BLaER1 (cell line): ENCODE results near the gene AGBL1.

Experiments
- H3K27ac ChIP-seq: shearing (Covaris generic); formaldehyde crosslinking; 2 replicates; pipeline ENCODE4 v1.8.1; 2022
- H3K27me3 ChIP-seq: shearing (Covaris generic); formaldehyde crosslinking; 2 replicates; pipeline ENCODE4 v1.8.1; 2022
- H3K36me3 ChIP-seq: shearing (Covaris generic); formaldehyde crosslinking; 2 replicates; pipeline ENCODE4 v1.8.1; 2022
- H3K4me1 ChIP-seq: shearing (Covaris generic); formaldehyde crosslinking; 2 replicates; pipeline ENCODE4 v1.8.1; 2022
- H3K4me2 ChIP-seq: shearing (Covaris generic); formaldehyde crosslinking; 2 replicates; pipeline ENCODE4 v1.8.1; 2022
- H3K4me3 ChIP-seq: shearing (Covaris generic); formaldehyde crosslinking; 2 replicates; pipeline ENCODE4 v1.8.1; 2022
- H3K9ac ChIP-seq: shearing (Covaris generic); formaldehyde crosslinking; 2 replicates; pipeline ENCODE4 v1.8.1; 2022
- H3K9me3 ChIP-seq: shearing (Covaris generic); formaldehyde crosslinking; 2 replicates; pipeline ENCODE4 v1.8.1; 2022
- H4K20me1 ChIP-seq: shearing (Covaris generic); formaldehyde crosslinking; 2 replicates; pipeline ENCODE4 v1.8.1; 2022
- Cebpa-rat ChIP-seq: shearing (Covaris generic); IDR thresholded peaks from 2 replicates; pipeline ENCODE4 v1.8.1; 2022

AGBL1 gene

DNA sequence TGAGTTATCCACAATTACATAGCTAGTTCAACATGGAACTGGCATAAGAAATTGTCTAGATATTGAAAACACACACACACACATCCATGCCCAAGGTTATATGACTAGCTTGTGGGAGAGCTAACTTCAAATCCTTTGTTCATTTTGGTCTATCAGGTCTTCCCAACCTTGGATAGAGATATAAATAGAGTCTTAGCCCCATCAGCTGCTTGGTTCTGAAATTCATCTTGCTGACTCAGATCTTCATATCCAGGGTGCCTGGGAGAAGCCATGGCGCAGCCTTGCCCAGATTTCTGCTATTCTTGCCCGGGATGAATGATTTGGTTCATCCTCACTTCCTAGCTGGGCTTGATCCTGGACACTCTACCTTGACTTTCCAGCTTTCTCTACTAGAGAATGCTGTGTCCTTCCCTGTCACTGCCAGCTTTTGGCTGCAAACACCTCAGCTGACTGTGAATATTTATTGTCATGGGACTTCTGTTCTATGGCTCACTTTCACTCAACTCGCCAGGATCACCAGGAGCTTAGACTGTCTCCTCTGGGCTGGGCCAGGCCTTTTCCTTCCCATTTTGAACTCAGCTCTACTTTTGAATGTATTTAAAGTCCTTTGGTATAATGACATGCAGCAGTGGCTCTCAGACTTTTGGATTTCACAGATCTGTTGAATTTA is 324.4 kb downstream of the AGBL1 start:
- Histone ChIP-seq H4K20me1 (no peaks in the 10 kb centered on the region), H3K9ac (no peak overlapping the region), H3K4me3 (no peak overlapping the region), H3K9me3 (no peaks in the 10 kb centered on the region), H3K27me3 (no peaks in the 10 kb centered on the region), H3K4me2 (no peak overlapping the region), H3K36me3 (no peaks in the 10 kb centered on the region), H3K27ac (no peak overlapping the region), H3K4me1 (no peaks in the 10 kb centered on the region)
- TF ChIP-seq Cebpa-rat: no peak

DNA sequence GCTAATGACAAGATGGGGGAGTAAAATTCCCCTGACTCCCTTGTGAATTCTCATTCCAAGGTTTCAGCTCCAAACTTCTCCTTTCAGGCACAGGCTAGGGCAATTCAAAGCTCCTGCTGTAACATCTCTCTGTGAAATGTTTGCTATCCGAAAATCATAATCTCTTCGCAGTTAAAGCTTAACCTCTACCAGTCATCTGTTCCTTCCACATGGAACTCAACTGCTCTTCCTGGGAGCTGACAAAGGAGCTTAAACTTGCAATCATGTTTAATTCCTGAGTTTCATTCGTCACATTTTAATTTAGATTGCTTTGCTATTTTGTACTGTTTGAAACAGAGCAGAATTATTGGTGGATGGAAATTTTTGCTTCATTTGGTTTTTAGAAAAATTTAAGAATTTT is 328.6 kb downstream of the AGBL1 start:
- Histone ChIP-seq H3K9ac (no peak overlapping the region), H4K20me1 (no peaks in the 10 kb centered on the region)

DNA sequence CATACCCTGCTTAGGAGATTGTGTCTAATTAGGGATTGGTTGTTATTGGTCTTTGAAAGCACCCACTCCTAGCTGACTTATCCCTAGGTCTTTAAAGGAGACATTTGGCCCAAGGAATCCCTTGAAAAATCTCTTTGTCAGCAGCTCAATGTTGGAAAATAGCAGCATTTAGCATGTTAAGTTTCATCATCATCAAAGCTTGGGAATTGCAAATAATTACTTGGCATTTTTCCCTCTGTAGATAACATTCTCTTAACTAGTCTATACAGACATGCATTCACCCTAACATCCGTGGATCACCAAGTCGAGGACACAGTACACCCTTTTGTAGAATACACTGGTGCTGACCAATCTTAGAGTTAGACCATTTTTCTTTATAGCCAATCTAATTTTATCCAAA is 332.2 kb downstream of the AGBL1 start:
- Histone ChIP-seq H3K4me1 (no peaks in the 10 kb centered on the region), H3K4me3 (no peak overlapping the region), H3K9me3 (no peaks in the 10 kb centered on the region), H3K27ac (no peak overlapping the region), H3K4me2 (no peak overlapping the region), H3K27me3 (no peaks in the 10 kb centered on the region), H3K36me3 (no peaks in the 10 kb centered on the region), H4K20me1 (no peaks in the 10 kb centered on the region), H3K9ac (no peak overlapping the region)
- TF ChIP-seq Cebpa-rat: no peak

More for the DNA sequence above, 328.6 kb downstream of the AGBL1 start:
- H3K27me3 ChIP-seq: no peaks in the 10 kb centered on the region
- H3K9me3 ChIP-seq: no peaks in the 10 kb centered on the region
- no peak overlapping the region for H3K4me2 ChIP-seq
- TF ChIP-seq Cebpa-rat: no peak
- H3K4me1 ChIP-seq: no peaks in the 10 kb centered on the region
- H3K4me3 ChIP-seq: no peak overlapping the region
- no peaks in the 10 kb centered on the region for H3K36me3 ChIP-seq
- H3K27ac ChIP-seq: no peak overlapping the region

DNA sequence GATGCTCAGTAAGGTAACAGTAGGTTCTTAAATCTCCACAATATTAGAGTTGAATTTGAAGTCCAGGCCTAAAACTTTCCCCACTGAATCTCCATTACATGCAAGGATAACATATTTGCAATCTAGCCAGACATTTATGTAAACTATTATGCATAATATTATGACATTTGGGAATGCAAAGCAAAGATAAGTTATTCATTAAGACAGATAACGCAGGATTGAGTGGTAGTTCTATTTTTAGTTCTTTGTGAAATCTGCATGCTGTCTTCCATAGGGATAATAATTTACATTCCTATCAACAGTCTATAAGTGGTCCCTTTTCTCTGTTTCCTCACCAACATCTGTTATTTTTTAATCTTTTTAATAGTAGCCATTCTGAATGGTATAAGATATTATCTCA is 333.5 kb downstream of the AGBL1 start:
- Histone ChIP-seq H3K36me3 (no peaks in the 10 kb centered on the region), H3K27me3 (no peaks in the 10 kb centered on the region), H3K9me3 (no peaks in the 10 kb centered on the region), H3K4me3 (no peak overlapping the region), H3K9ac (no peak overlapping the region), H4K20me1 (no peaks in the 10 kb centered on the region), H3K4me1 (no peaks in the 10 kb centered on the region), H3K27ac (no peak overlapping the region), H3K4me2 (no peak overlapping the region)
- TF ChIP-seq Cebpa-rat: no peak

DNA sequence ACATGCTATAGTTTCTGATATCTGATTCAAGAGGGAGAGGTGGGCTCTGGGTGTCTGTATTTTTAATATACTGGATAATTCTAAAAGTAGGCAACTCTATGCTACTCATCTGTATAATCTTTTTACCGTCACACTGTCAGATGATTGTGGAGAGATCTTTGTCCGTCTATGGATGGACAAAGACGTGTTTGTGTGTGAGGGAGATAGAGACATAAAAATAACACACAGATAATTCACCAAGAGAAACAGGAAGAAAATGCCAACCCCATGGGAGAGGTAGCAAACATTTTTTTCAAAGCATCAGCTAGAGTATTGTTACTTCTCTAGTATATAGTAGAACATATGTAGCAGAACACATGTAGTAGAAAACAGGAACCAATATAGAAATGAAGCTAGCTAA is 346.1 kb downstream of the AGBL1 start:
- no peak overlapping the region for H3K27ac ChIP-seq
- no peaks in the 10 kb centered on the region; the same call in 1 of the 2 replicates for H3K4me1 ChIP-seq
- H3K27me3 ChIP-seq: no peaks in the 10 kb centered on the region
- no peaks in the 10 kb centered on the region for H4K20me1 ChIP-seq
- TF ChIP-seq Cebpa-rat: no peak
- no peak overlapping the region for H3K4me2 ChIP-seq
- no peak overlapping the region for H3K9ac ChIP-seq
- H3K9me3 ChIP-seq: peaks cover 4% of the 10 kb centered on the region; the same call in 1 of the 2 replicates
- H3K36me3 ChIP-seq: no peaks in the 10 kb centered on the region
- H3K4me3 ChIP-seq: no peak overlapping the region

DNA sequence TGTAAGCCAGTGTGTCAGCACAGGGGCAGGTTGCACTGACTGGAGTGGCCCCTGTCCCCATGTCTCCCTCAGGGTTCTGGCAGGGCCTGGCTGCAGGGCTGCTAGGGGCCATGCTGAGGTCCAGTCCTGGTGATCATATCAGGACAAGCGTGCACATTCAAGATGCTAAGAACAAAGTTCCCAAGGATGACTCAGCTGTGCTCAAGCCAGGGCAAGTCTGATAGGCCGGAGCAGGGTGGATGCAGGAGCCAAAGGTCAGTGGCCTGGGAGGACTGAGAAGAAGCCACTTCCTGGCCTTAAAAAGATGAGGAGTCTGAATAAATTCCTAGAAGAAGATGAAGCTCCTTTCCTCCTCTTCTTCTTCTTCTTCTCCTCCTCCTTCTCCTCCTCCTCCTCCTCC is 353.2 kb downstream of the AGBL1 start:
- no peak overlapping the region for H3K4me2 ChIP-seq
- H3K9me3 ChIP-seq: no peaks in the 10 kb centered on the region
- H3K36me3 ChIP-seq: no peaks in the 10 kb centered on the region
- no peak overlapping the region for H3K9ac ChIP-seq
- no peaks in the 10 kb centered on the region for H4K20me1 ChIP-seq
- TF ChIP-seq Cebpa-rat: no peak
- no peak overlapping the region for H3K4me3 ChIP-seq
- H3K4me1 ChIP-seq: no peaks in the 10 kb centered on the region
- H3K27me3 ChIP-seq: no peaks in the 10 kb centered on the region
- no peak overlapping the region for H3K27ac ChIP-seq

DNA sequence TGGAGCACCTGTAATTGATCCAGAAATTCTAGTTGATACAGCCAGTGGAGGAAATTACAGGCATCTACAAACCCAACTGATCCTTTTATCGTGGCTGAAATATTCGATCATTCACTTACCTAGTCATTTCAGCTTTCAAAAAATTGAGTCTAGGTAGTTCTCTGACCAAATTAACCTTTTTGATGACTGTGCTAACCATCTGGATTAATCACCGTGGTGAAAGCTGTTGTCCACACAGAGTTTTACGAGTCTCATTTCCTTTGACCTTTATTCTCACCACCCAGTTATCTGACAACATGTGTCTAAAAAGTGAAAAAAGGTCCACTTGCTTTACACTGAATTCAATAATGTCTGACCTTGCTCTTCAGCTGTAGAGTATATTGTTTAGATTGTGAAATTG is 354.3 kb downstream of the AGBL1 start:
- Histone ChIP-seq H3K4me1 (no peaks in the 10 kb centered on the region), H3K4me2 (no peak overlapping the region), H4K20me1 (no peaks in the 10 kb centered on the region), H3K9me3 (no peaks in the 10 kb centered on the region), H3K4me3 (no peak overlapping the region), H3K9ac (no peak overlapping the region), H3K27me3 (no peaks in the 10 kb centered on the region), H3K27ac (no peak overlapping the region), H3K36me3 (no peaks in the 10 kb centered on the region)
- no peak for TF ChIP-seq Cebpa-rat

DNA sequence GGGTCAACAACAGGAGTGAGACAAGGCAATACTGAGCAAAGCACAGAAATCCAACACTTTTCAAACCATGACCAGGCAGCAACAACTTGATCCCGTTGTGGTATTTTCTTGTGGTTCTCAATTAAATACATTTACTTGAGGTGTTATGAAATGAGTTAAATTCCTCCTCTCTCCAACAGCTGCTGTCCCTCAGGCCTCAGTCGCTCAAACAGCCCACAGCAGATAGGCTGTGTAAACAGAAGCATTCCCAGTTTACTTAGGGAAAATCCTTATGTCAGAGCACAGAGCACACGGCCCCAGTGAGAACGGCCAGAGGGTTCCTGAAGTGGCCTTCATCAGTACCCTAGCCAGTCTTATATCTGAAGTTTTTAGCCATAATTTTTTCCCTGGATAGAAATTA is 359.9 kb downstream of the AGBL1 start:
- Histone ChIP-seq H3K27ac (no peak overlapping the region), H3K36me3 (no peaks in the 10 kb centered on the region), H3K4me2 (no peak overlapping the region), H3K27me3 (no peaks in the 10 kb centered on the region), H3K4me1 (no peaks in the 10 kb centered on the region), H3K4me3 (no peak overlapping the region), H4K20me1 (no peaks in the 10 kb centered on the region), H3K9me3 (no peaks in the 10 kb centered on the region), H3K9ac (no peak overlapping the region)
- TF ChIP-seq Cebpa-rat: no peak

DNA sequence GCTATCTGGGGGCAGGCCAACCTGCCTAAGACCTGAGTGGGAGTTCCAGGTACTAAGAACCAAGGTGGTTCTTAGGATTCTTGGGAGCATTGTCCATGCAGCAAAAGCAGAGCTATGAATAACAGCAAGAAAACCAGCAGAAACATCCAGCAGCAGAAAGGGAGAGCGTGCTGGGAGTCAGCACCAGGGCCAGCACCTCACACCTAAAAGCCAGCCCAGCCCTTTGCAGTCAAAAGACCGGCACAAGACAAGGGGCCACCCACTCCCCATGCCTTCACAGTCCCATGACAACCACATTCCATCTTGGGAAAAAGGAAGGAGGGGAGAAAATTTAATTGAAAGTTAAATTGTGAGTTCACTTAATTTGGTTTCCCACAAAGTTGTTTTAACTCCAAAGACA is 364.9 kb downstream of the AGBL1 start:
- no peaks in the 10 kb centered on the region for H3K9me3 ChIP-seq
- H3K4me3 ChIP-seq: no peak overlapping the region
- H3K9ac ChIP-seq: no peak overlapping the region
- no peak overlapping the region for H3K4me2 ChIP-seq
- H3K27me3 ChIP-seq: no peaks in the 10 kb centered on the region
- TF ChIP-seq Cebpa-rat: no peak
- H3K27ac ChIP-seq: no peak overlapping the region
- no peaks in the 10 kb centered on the region for H3K36me3 ChIP-seq
- no peaks in the 10 kb centered on the region for H3K4me1 ChIP-seq
- H4K20me1 ChIP-seq: no peaks in the 10 kb centered on the region

DNA sequence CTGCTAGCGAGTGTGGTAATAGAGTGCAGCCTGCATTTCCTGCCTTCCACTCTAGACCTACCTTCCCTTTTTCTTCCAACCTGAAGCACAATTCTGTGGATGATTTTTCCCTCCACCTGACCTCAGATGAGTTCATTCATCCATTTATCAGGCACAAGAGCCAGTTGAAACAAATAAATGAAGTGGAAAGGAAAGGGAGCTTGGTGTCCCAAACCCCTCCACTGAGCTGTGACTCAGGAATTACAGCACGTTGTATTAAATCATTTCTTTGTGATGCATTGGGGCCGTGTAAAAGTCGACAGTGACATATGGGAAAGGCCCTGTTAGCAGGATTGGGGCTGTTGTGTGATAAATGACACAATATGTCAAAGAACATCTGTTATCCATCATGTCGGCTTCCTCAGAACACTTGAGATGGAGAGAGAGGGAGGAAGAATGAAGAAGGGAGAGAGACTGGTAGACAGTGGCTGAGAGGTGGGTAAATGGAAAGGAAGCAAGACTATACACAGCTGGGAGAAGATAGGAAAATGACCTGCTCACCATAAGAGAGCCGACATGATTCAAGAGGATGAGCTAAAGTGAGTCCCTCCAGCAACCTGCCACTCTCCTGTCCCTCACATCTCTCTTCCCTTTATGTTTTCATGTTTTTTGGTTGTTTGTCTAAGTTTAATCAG is 366.0 kb downstream of the AGBL1 start:
- H3K9ac ChIP-seq: no peak overlapping the region
- no peak for TF ChIP-seq Cebpa-rat
- H3K4me2 ChIP-seq: no peak overlapping the region
- H3K4me1 ChIP-seq: no peaks in the 10 kb centered on the region
- no peaks in the 10 kb centered on the region for H4K20me1 ChIP-seq
- H3K4me3 ChIP-seq: no peak overlapping the region
- H3K36me3 ChIP-seq: no peaks in the 10 kb centered on the region
- H3K9me3 ChIP-seq: no peaks in the 10 kb centered on the region
- no peak overlapping the region for H3K27ac ChIP-seq
- H3K27me3 ChIP-seq: no peaks in the 10 kb centered on the region
